Omental fat pad (tissue), 4 donors: ENCODE data around the gene NPAS3. TPM values are rescaled to one million over a fixed set of nuclear protein-coding genes. Genes with fewer than 3 reads are reported as not detected.

Source experiments
- ATAC-seq: fragments of 150-250 bp; one replicate; pipeline ENCODE4 v1.9.1; 2016; ENCODE audit warnings: mild to moderate bottlenecking, moderate library complexity; ENCODE audit not compliant: low FRiP score
- DNase-seq: peaks from one replicate; pipeline ENCODE4 v3.0.0-alpha.2; 2019; ENCODE audit warnings: low spot score
- CTCF ChIP-seq, 3 donors: fragments of 450-650 bp; IDR thresholded peaks; one replicate each; pipeline ENCODE4 v1.5.1; 2016 to 2017; ENCODE audit warnings: antibody characterized with exemption in 3 of 3, mild to moderate bottlenecking in 3 of 3, moderate library complexity in 2 of 3
- total RNA-seq, 4 donors: library from RNA; depleted of rRNA; stranded (reverse); fragments of >200 nt; gene quantifications; one replicate each; pipeline ENCODE4 v1.1.0, GENCODE V29; 2016

The NPAS3 gene
- total RNA-seq, 4 donors from 2014 or later, result 0.79 to 6.0 (median 2.5) TPM

- ATAC-seq (no peak), DNase-seq (no peak)
- TF ChIP-seq CTCF (IDR thresholded peaks at IDR 0.05), result no peak
Measured at GRCh38 chr14:32985866-32986265, 47.2 kb downstream of the NPAS3 start.

GRCh38 chr14:32986791-32987540, 48.3 kb downstream of the NPAS3 start:
- no peak for TF ChIP-seq CTCF (IDR thresholded peaks at IDR 0.05)
- no peak for ATAC-seq
- DNase-seq, result no peak

- no peak for DNase-seq
- no peak for ATAC-seq
- no peak for TF ChIP-seq CTCF (IDR thresholded peaks at IDR 0.05)
Measured at GRCh38 chr14:32991691-32992090, 53.0 kb downstream of the NPAS3 start.

GRCh38 chr14:32993921-32994320, 55.2 kb downstream of the NPAS3 start:
- DNase-seq (no peak), ATAC-seq (no peak)
- TF ChIP-seq CTCF (IDR thresholded peaks at IDR 0.05), result no peak

- DNase-seq (no peak), ATAC-seq (no peak)
- TF ChIP-seq CTCF (IDR thresholded peaks at IDR 0.05), result no peak
Measured at GRCh38 chr14:32996343-32996742, 57.7 kb downstream of the NPAS3 start.

- DNase-seq (no peak), ATAC-seq (no peak)
- no peak for TF ChIP-seq CTCF (IDR thresholded peaks at IDR 0.05)
Measured at GRCh38 chr14:32998433-32998832, 59.8 kb downstream of the NPAS3 start.

- TF ChIP-seq CTCF (IDR thresholded peaks at IDR 0.05), result no peak
- no peak for ATAC-seq
Measured at GRCh38 chr14:33009673-33010072, 71.0 kb downstream of the NPAS3 start.

More at GRCh38 chr14:33009673-33010072, 71.0 kb downstream of the NPAS3 start:
- no peak for DNase-seq
